ENCODE data around the gene NFE2L1. TPM values are rescaled to one million over a fixed set of nuclear protein-coding genes. Genes with fewer than 3 reads are reported as not detected.

Gene NFE2L1
- total and polyA plus RNA-seq, 9 of the 15 experiments (the other 6 are each of a cell fraction or from before 2014, with no cell fraction given), result 2.0 to 68.6 (median 39.7) TPM

- intact Hi-C loops (cut with micrococcal nuclease) (no loop called here), in situ Hi-C loops (cut with MboI) (no loop called here)
- peak; percentile 63 for FAIRE-seq
- H2AFZ ChIP-seq (ENCODE audit: low read depth, low read length), result peak overlapping the region; percentile 89
- H3K36me3 ChIP-seq (ENCODE audit: control insufficient read depth, insufficient read depth, low read length), result peaks cover 22% of the 10 kb centered on the region
- DNase-seq (ENCODE audit: extremely low read depth in 1 of 4, low spot score in 3 of 4), result peak in 1 of 4 experiments; percentile 44
- H3K4me2 ChIP-seq (ENCODE audit: insufficient read depth, low read length), result peak overlapping the region; percentile 96
- H3K27ac ChIP-seq (ENCODE audit: extremely low read depth, low read depth, low read length), result peak overlapping the region; percentile 97
- CTCF ChIA-PET (ENCODE audit: low intra/inter-chr PET ratio), result interaction anchor here (0.6 to 1.1 kb wide), 2 partner anchors 22 to 76 kb away, joined by 3 read pairs; partner anchors contain the start of gene CDK5RAP3
- H3K9me1 ChIP-seq (ENCODE audit: control insufficient read depth, insufficient read depth, low read length), result peaks cover under 1% of the 10 kb centered on the region
- H3K9ac ChIP-seq (ENCODE audit: insufficient read depth in 1 of 2, low read depth in 2 of 2, low read length in 2 of 2), result peak overlapping the region; percentile 89 to 95
- H3K4me3 ChIP-seq, result peak overlapping the region; percentile 85
- H3K9me3 ChIP-seq (replicated peaks; ENCODE audit: control insufficient read depth, insufficient read depth, low read depth, low read length), result no peaks in the 10 kb centered on the region
- 0% methylated on average over 25 of the region's 26 CpGs for WGBS (ENCODE audit: insufficient coverage, low coverage, missing lambda C conversion rate)
- peaks cover 28 to 36% of the 10 kb centered on the region in 2 experiments for H3K4me1 ChIP-seq (replicated peaks in 1 of 2; ENCODE audit: control insufficient read depth in 2 of 2, insufficient read depth in 2 of 2, low read length in 2 of 2)
- TSS peak; percentile 85 for BruUV-seq (replicated peaks)
- H4K20me1 ChIP-seq (replicated peaks; ENCODE audit: control insufficient read depth, insufficient read depth, low read length), result peaks cover 13% of the 10 kb centered on the region
- no peak for ATAC-seq
- peaks cover 62% of the 10 kb centered on the region for H3K79me2 ChIP-seq (ENCODE audit: control insufficient read depth, insufficient read depth, low read length)
- H3K27me3 ChIP-seq (ENCODE audit: control insufficient read depth in 2 of 2, insufficient read depth in 2 of 2, low read length in 2 of 2), result no peaks in the 10 kb centered on the region
- POLR2A ChIA-PET, result interaction anchor here (0.7 to 9.0 kb wide), 12 partner anchors 10 to 100 kb away, joined by 3 to 74 read pairs (median 8); partner anchors contain the start of gene CDK5RAP3
- no peak for TF ChIP-seq PBX2 (CRISPR knock-in tag; IDR thresholded peaks at IDR 0.05; ENCODE audit: low read depth)
- 0 out of 2 replicates have a peak, but pooled peaks have one; percentile 28 for TF ChIP-seq PBX2 (tag; conservative IDR thresholded peaks at IDR 0.05; ENCODE audit: low read depth)
- TF ChIP-seq, protein P1, sequence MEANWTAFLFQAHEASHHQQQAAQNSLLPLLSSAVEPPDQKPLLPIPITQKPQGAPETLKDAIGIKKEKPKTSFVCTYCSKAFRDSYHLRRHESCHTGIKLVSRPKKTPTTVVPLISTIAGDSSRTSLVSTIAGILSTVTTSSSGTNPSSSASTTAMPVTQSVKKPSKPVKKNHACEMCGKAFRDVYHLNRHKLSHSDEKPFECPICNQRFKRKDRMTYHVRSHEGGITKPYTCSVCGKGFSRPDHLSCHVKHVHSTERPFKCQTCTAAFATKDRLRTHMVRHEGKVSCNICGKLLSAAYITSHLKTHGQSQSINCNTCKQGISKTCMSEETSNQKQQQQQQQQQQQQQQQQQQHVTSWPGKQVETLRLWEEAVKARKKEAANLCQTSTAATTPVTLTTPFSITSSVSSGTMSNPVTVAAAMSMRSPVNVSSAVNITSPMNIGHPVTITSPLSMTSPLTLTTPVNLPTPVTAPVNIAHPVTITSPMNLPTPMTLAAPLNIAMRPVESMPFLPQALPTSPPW (CRISPR knock-in tag; IDR thresholded peaks at IDR 0.05), result peak; percentile 58; the same call in 1 of the 2 replicates
- peak in 1 of 2 experiments; percentile 14; a peak in 1 of 4 replicates for TF ChIP-seq SIN3A (IDR thresholded peaks at IDR 0.05; ENCODE audit: borderline replicate concordance in 2 of 2, control insufficient read depth in 1 of 2, low read depth in 2 of 2, low read length in 2 of 2)
- TF ChIP-seq CSDE1 (IDR thresholded peaks at IDR 0.05), result 0 out of 4 replicates have a peak, but pooled peaks of 1 of the 2 experiments have one; percentile 46
- no peak for TF ChIP-seq ZNF408 (CRISPR knock-in tag; IDR thresholded peaks at IDR 0.05; ENCODE audit: low read depth)
- TF ChIP-seq ARID1B (IDR thresholded peaks at IDR 0.05), result peak; percentile 49; the same call in 1 of the 2 replicates
- 0 out of 2 replicates have a peak, but pooled peaks have one; percentile 25 for TF ChIP-seq SREBF2 (CRISPR knock-in tag; IDR thresholded peaks at IDR 0.05)
- peak; percentile 37; the same call in 1 of the 2 replicates for TF ChIP-seq SMARCE1 (IDR thresholded peaks at IDR 0.05)
- TF ChIP-seq GTF2E2 (tag; IDR thresholded peaks at IDR 0.05), result peak; percentile 51; the same call in 1 of the 2 replicates
- 0 out of 2 replicates have a peak, but pooled peaks have one; percentile 69 for TF ChIP-seq TRIM28 (IDR thresholded peaks at IDR 0.05)
- 0 out of 4 replicates have a peak, but pooled peaks of 1 of the 2 experiments have one; percentile 22 for TF ChIP-seq ARNT (IDR thresholded peaks at IDR 0.05)
- peak; percentile 79 for TF ChIP-seq EGR1 (conservative IDR thresholded peaks at IDR 0.05)
- peak; percentile 32; the same call in 1 of the 2 replicates for TF ChIP-seq JUND (IDR thresholded peaks at IDR 0.05; ENCODE audit: borderline replicate concordance, low read depth, low read length)
- no peak; the same call in 2 of the 3 replicates for TF ChIP-seq JUND (tag; IDR thresholded peaks at IDR 0.05; ENCODE audit: borderline replicate concordance, low read depth, low read length)
- TF ChIP-seq ETV6 (IDR thresholded peaks at IDR 0.05; ENCODE audit: borderline replicate concordance in 1 of 2, low read depth in 2 of 2, low read length in 1 of 2), result no peak
- TF ChIP-seq ETV6 (CRISPR knock-in tag; IDR thresholded peaks at IDR 0.05; ENCODE audit: borderline replicate concordance), result peak; percentile 9; the same call in 1 of the 2 replicates
- TF ChIP-seq RAD51 (IDR thresholded peaks at IDR 0.05; ENCODE audit: borderline replicate concordance, low read depth), result no peak
Measured at GRCh38 chr17:48047113-48047740, 932 bp upstream of the NFE2L1 start.
